GM18505 (cell line): ENCODE results near the gene FNDC3B.

Source experiments
- ATAC-seq: cut with Tn5 transposase; IDR thresholded peaks from one replicate; pipeline ENCODE4 v1.9.1; 2021; ENCODE audit not compliant: unreplicated experiment
- POLR2A ChIP-seq: IDR thresholded peaks from 4 replicates; pipeline ENCODE4 v1.6.1; 2011; ENCODE audit warnings: borderline replicate concordance; ENCODE audit not compliant: insufficient read depth, insufficient read length; ENCODE audit errors: extremely low read depth

The FNDC3B gene

GRCh38 chr3:172154768-172155664, 115.6 kb downstream of the FNDC3B start:
- ATAC-seq, result peak; percentile 52
- TF ChIP-seq POLR2A, result no peak

- TF ChIP-seq POLR2A, result no peak
- ATAC-seq, result no peak
Observed at GRCh38 chr3:172155897-172156585, 116.7 kb downstream of the FNDC3B start.

- no peak for TF ChIP-seq POLR2A
- no peak for ATAC-seq
Observed at GRCh38 chr3:172156586-172156955, 117.2 kb downstream of the FNDC3B start.

GRCh38 chr3:172157564-172158258, 118.3 kb downstream of the FNDC3B start:
- no peak for TF ChIP-seq POLR2A
- no peak for ATAC-seq

GRCh38 chr3:172158741-172159140, 119.4 kb downstream of the FNDC3B start:
- no peak for TF ChIP-seq POLR2A
- no peak for ATAC-seq

- TF ChIP-seq POLR2A, result no peak
- ATAC-seq, result no peak
Observed at GRCh38 chr3:172159376-172159775, 120.0 kb downstream of the FNDC3B start.

- TF ChIP-seq POLR2A, result no peak
- ATAC-seq, result no peak
Observed at GRCh38 chr3:172159962-172160538, 120.7 kb downstream of the FNDC3B start.

GRCh38 chr3:172161133-172161789, 121.9 kb downstream of the FNDC3B start:
- no peak for TF ChIP-seq POLR2A
- no peak for ATAC-seq

GRCh38 chr3:172161959-172162358, 122.6 kb downstream of the FNDC3B start:
- TF ChIP-seq POLR2A, result no peak
- ATAC-seq, result no peak

GRCh38 chr3:172163320-172163719, 123.9 kb downstream of the FNDC3B start:
- TF ChIP-seq POLR2A, result no peak
- ATAC-seq, result no peak

GRCh38 chr3:172164620-172165362, 125.4 kb downstream of the FNDC3B start:
- ATAC-seq, result no peak
- TF ChIP-seq POLR2A, result no peak

- no peak for TF ChIP-seq POLR2A
- no peak for ATAC-seq
Observed at GRCh38 chr3:172166261-172166660, 126.9 kb downstream of the FNDC3B start.
